Stimulated activated CD8-positive, alpha-beta memory T cell treated with anti-CD3 and anti-CD28 coated beads, Interleukin-15, amount 100 ng/mL, for 4 hours (primary cell): ENCODE results near the gene SLC25A28.
"Not testable (repeated sequence)": the region's sequence is repeated elsewhere in the genome, so short reads cannot be mapped to it uniquely, and the experiment has no call there.

Experiments
- DNase-seq, 2 donors: peaks; one replicate each; pipeline ENCODE4 v3.0.0-alpha.2; 2020; ENCODE audit warnings: low read depth in 2 of 2

SLC25A28 gene

GRCh38 chr10:99628923-99629624, 8.8 kb upstream of the SLC25A28 start:
- DNase-seq: no peak

- not testable (repeated sequence) for DNase-seq
These were observed 4.9 kb upstream of the SLC25A28 start for GRCh38 chr10:99625124-99625523.

- DNase-seq: no peak
These were observed 3.7 kb upstream of the SLC25A28 start for GRCh38 chr10:99623919-99624318.

- DNase-seq: no peak
These were observed 1.4 kb upstream of the SLC25A28 start for GRCh38 chr10:99621454-99622251.

GRCh38 chr10:99620711-99621453, 643 bp upstream of the SLC25A28 start:
- peak; percentile 67 to 69 for DNase-seq

- no peak for DNase-seq
These were observed 994 bp downstream of the SLC25A28 start for GRCh38 chr10:99619090-99619800.

- DNase-seq: no peak
These were observed 2.5 kb downstream of the SLC25A28 start for GRCh38 chr10:99617696-99618095.

GRCh38 chr10:99615426-99615825, 4.8 kb downstream of the SLC25A28 start:
- no peak for DNase-seq

GRCh38 chr10:99612167-99612831, 7.9 kb downstream of the SLC25A28 start:
- no peak for DNase-seq

GRCh38 chr10:99611326-99611725, 8.9 kb downstream of the SLC25A28 start:
- DNase-seq: no peak

- no peak for DNase-seq
These were observed 10.0 kb downstream of the SLC25A28 start for GRCh38 chr10:99610221-99610620.

- no peak for DNase-seq
These were observed 11.1 kb downstream of the SLC25A28 start for GRCh38 chr10:99609186-99609585.

- no peak for DNase-seq
These were observed 14.9 kb downstream of the SLC25A28 start for GRCh38 chr10:99605351-99605750.

GRCh38 chr10:99604862-99605261, 15.4 kb downstream of the SLC25A28 start:
- DNase-seq: no peak

GRCh38 chr10:99598781-99599509, 21.3 kb downstream of the SLC25A28 start:
- no peak for DNase-seq

GRCh38 chr10:99598011-99598410, 22.2 kb downstream of the SLC25A28 start:
- no peak for DNase-seq

- DNase-seq: not testable (repeated sequence)
These were observed 23.5 kb downstream of the SLC25A28 start for GRCh38 chr10:99596708-99597107.

- no peak for DNase-seq
These were observed 24.3 kb downstream of the SLC25A28 start for GRCh38 chr10:99595770-99596465.

- no peak for DNase-seq
These were observed 25.0 kb downstream of the SLC25A28 start for GRCh38 chr10:99595236-99595635.

GRCh38 chr10:99593312-99593711, 26.9 kb downstream of the SLC25A28 start:
- DNase-seq: no peak
